VCaP (cell line): ENCODE data around the gene BNIP5.

Source experiments
- H3K27ac ChIP-seq: fragments of 450-650 bp; 2 replicates; pipeline ENCODE4 v1.5.1; 2017
- TF ChIP-seq, protein P1 (sequence below): fragments of 450-650 bp; conservative IDR thresholded peaks from 2 replicates; pipeline ENCODE4 v1.5.1; 2017; ENCODE audit warnings: mild to moderate bottlenecking, moderate library complexity

Gene BNIP5

DNA sequence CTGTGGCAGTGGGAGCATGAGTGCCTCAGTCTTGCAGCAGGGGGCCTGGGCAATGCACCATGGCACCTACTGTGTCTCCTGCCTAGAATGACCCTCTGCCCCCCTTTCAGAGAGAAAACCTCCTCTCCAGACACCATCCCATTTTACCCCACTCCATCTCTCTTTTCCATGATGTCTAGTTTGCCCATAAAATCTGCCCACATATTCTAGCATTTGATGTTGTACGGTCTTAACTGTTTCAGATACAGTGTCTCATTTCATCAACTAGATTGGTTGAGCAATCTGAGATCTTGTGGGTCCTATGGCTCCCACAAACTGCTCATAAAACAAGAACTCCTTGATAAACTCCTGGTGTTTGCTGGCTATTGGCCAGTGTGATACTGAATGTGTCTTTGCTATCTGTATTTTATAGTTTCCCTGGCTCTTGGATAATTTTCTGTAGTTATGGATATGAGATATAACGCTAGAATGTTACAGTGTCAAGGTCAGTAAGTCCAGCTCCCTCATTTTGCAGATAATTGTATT is 58.7 kb downstream of the BNIP5 start:
- H3K27ac ChIP-seq, result no peak overlapping the region
- TF ChIP-seq, protein P1, sequence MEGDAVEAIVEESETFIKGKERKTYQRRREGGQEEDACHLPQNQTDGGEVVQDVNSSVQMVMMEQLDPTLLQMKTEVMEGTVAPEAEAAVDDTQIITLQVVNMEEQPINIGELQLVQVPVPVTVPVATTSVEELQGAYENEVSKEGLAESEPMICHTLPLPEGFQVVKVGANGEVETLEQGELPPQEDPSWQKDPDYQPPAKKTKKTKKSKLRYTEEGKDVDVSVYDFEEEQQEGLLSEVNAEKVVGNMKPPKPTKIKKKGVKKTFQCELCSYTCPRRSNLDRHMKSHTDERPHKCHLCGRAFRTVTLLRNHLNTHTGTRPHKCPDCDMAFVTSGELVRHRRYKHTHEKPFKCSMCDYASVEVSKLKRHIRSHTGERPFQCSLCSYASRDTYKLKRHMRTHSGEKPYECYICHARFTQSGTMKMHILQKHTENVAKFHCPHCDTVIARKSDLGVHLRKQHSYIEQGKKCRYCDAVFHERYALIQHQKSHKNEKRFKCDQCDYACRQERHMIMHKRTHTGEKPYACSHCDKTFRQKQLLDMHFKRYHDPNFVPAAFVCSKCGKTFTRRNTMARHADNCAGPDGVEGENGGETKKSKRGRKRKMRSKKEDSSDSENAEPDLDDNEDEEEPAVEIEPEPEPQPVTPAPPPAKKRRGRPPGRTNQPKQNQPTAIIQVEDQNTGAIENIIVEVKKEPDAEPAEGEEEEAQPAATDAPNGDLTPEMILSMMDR, result no peak

DNA sequence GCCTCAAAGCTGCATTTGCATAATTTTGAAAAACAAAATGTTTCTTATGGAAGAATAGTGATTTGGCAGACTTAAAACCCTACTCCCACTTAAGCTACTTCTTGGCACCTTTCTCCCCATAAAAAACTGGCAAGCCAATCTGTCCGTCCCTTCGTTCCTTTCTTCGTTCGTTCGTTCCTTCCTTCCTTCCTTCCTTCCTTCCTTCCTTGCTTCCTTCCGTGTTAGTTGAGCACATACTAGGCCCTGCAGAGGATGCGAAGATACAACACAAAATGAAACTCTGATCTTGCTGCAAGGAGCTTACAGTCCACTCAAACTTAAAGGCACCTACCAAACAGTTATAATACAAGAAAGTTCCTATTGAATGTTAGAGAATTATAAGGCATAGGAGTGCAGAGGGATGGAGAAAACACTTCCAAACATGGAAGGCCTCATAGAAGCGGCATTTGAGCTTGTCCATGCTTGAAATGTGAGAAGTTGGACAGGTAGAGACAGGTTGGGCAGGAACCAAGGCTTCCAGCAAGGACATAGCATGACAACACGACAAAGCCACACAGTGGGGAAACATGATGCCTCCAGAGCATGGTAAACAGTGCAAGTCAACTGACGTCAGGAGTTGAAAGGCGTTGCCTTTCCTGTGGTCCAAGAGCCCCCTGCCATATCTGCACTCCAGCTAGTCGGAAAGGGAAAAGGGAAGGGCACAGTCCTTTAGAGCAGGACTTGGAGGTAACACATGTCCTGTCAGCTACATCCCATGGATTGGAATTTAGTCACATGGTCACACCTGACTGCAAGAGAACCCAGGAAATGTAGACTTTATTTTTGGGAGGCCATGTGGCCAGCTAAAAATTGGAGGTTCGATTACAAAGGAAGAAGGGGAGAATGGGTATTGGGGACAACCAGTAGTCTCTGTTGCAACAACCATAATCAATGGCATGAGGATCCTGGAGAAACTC is 59.8 kb downstream of the BNIP5 start:
- no peak overlapping the region for H3K27ac ChIP-seq
- TF ChIP-seq, protein P1, result no peak

DNA sequence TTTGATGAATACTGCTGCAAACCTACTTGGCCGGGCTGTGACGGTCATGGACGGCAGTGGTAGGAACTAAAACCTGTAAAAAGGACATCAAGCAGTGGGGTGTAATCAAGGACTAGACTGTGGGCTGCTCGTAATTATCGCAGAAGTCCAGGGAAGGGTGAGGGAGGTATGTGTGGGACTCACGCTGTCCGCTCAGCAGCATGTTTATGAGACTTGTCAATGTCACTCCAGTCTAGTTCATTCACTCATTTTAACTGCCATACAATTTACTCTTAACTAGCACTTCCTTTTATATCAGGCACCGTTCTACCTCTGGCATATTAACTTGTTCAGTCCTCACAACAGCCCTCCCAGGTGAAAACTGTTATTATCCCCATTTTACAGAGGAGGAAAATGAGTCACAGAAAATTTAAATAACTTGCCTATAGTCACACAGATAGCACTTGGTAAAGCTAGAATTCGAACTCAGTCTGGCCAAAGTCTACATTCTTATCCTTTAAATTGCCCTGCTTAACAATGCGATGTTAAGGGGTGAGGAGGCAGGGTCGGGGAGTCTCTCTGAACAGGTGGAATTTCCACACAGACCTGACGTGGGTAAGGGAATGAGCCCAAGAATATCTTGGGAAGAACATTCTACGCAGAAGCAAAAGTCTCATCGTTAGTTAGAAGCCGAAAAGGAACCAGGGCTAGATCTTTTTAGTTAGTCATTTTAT is 62.7 kb downstream of the BNIP5 start:
- TF ChIP-seq, protein P1, result no peak
- no peak overlapping the region for H3K27ac ChIP-seq

DNA sequence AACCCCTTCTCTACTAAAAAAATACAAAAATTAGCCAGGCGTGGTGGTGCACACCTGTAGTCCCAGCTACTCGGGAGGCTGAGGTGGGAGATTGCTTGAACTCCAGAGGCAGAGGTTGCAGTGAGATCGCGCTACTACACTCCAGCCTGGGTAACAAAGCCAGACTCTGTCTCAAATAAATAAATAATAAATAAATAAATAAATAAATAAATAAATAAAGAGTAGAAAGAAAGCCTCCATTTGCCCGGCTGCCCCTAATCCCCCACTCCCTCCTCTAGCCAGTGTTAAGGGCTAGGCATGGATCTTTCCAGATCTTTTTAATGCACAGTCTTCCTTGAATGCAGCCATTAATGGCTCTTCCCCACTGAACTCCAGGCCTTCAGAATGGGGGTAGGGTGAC is 63.6 kb downstream of the BNIP5 start:
- no peak overlapping the region for H3K27ac ChIP-seq
- TF ChIP-seq, protein P1, result no peak

DNA sequence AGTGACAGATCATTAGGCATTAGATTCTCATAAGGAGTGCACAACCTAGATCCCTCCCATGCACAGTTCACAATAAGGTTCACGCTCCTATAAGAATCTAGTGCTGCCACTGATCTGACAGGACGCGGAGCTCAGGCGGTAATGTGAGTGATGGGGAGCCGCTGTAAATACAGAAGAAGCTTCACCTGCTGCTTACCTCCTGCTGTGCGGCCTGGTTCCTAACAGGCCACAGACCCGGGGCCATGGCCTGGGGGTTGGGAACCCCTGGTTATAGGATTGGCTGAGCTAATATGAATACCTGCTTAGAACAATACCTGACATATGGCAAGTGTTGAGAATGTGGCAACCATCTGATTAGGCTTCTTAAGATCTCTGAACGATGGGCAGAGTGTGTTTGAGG is 64.5 kb downstream of the BNIP5 start:
- TF ChIP-seq, protein P1, result no peak
- H3K27ac ChIP-seq, result no peak overlapping the region

DNA sequence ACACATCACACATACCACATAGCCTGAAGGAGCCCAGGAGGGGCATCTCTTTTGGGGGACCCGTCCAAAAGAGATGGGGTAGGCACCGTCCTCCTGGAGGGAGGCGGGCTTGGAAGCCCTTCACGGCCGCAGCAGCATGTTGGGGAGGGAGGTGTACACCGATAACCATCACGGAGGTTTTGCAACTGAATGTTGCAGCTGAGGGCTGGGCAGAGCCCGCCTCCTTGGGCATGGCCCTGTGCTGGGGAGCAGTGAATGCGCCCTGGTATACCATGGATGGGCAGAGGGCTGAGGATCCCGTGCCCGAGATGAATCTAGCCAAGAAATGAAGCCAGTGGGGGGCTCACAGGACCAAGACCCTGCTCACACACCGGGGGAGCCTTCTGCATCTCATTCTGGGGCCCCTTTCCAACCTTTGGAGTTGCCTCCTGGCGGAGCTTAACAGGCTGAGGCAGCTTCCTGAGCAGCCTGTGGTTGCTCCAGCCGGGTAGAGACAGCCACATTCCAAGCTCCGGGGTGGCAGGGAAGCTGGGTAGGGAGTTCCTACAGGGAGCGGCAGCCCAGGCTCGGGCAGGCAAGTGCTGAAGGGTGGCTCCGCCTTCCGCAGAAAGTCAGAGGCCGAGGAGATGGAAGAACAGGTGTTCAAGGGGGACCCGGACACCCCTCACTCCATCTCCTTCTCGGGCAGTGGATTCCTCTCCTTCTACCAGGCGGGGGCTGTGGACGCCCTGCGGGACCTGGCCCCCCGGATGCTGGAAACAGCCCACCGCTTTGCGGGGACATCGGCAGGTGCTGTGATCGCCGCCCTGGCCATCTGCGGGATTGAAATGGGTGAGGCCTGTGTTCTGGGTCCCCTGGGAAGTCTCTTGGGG is 66.6 kb downstream of the BNIP5 start, which contains the start of gene PNPLA1:
Gene PNPLA1, plus strand, starts transcription at position 227 of the 872 bp plus-strand sequence. Its CDS starts 400 bp downstream, at position 627.
- TF ChIP-seq, protein P1, result no peak
- H3K27ac ChIP-seq, result no peak within 1 kb of the TSS
